ENCODE results near the gene COL9A1. TPM values are rescaled to one million over a fixed set of nuclear protein-coding genes. Genes with fewer than 3 reads are reported as not detected.

The COL9A1 gene
- polyA plus RNA-seq, 2 of the 4 experiments (the other 2 are of a cell fraction), result 0.03 TPM; not detected in 1

DNA sequence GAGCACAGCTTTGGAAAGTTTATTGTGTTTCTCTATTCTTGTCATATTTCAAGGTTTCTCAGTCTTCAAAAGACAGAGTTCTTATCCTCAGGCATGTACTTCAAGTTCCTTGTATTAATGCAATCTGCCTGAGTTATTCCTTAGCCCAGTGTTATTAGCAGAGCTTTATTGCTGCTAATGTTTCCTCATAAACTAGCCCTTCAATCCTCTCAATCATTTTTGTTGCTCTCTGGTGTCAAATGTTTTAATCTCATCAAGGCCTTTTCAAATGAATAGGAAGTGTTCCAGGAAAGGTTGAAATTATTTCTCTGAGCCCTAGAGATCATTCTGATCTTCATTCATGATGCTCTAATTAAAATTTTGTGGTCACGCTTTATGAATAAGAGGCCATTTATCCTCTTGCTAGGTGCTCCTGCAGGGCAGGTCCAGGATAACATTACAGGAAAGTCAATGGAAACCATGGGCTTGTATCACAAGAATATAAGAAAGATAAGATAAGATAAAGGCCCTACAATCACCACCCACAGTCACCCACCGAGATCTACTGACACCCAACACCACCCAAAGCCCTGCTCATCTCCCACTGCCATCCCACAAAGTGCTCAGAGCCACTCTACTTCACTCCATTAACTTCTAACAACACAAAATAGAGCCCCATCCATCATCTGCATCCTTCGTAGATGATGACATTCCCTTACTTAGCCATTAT, 125.9 kb downstream of the COL9A1 start:
- H3K4me1 ChIP-seq, result no peaks in the 10 kb centered on the region
- TF ChIP-seq CEBPB (IDR thresholded peaks at IDR 0.05), result no peak
- no peak for TF ChIP-seq PHF8 (IDR thresholded peaks at IDR 0.05; ENCODE audit: borderline replicate concordance, low read depth)
- TF ChIP-seq, protein P1, sequence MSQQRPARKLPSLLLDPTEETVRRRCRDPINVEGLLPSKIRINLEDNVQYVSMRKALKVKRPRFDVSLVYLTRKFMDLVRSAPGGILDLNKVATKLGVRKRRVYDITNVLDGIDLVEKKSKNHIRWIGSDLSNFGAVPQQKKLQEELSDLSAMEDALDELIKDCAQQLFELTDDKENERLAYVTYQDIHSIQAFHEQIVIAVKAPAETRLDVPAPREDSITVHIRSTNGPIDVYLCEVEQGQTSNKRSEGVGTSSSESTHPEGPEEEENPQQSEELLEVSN (IDR thresholded peaks at IDR 0.05; ENCODE audit: borderline replicate concordance, low read depth), result no peak
- TF ChIP-seq ZSCAN20 (CRISPR knock-in tag; IDR thresholded peaks at IDR 0.05), result no peak
- TF ChIP-seq RAD21 (conservative IDR thresholded peaks at IDR 0.05 in 1 of 2, IDR thresholded peaks at IDR 0.05 in 1 of 2), result no peak
- no peak for TF ChIP-seq EHF (CRISPR knock-in tag; IDR thresholded peaks at IDR 0.05)
- TF ChIP-seq, protein P2, sequence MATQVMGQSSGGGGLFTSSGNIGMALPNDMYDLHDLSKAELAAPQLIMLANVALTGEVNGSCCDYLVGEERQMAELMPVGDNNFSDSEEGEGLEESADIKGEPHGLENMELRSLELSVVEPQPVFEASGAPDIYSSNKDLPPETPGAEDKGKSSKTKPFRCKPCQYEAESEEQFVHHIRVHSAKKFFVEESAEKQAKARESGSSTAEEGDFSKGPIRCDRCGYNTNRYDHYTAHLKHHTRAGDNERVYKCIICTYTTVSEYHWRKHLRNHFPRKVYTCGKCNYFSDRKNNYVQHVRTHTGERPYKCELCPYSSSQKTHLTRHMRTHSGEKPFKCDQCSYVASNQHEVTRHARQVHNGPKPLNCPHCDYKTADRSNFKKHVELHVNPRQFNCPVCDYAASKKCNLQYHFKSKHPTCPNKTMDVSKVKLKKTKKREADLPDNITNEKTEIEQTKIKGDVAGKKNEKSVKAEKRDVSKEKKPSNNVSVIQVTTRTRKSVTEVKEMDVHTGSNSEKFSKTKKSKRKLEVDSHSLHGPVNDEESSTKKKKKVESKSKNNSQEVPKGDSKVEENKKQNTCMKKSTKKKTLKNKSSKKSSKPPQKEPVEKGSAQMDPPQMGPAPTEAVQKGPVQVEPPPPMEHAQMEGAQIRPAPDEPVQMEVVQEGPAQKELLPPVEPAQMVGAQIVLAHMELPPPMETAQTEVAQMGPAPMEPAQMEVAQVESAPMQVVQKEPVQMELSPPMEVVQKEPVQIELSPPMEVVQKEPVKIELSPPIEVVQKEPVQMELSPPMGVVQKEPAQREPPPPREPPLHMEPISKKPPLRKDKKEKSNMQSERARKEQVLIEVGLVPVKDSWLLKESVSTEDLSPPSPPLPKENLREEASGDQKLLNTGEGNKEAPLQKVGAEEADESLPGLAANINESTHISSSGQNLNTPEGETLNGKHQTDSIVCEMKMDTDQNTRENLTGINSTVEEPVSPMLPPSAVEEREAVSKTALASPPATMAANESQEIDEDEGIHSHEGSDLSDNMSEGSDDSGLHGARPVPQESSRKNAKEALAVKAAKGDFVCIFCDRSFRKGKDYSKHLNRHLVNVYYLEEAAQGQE (IDR thresholded peaks at IDR 0.05), result no peak
- TF ChIP-seq KDM5A (IDR thresholded peaks at IDR 0.05), result no peak
- no peak for TF ChIP-seq MAZ (IDR thresholded peaks at IDR 0.05; ENCODE audit: borderline replicate concordance, low read depth, low read length)
- TF ChIP-seq, protein P3, sequence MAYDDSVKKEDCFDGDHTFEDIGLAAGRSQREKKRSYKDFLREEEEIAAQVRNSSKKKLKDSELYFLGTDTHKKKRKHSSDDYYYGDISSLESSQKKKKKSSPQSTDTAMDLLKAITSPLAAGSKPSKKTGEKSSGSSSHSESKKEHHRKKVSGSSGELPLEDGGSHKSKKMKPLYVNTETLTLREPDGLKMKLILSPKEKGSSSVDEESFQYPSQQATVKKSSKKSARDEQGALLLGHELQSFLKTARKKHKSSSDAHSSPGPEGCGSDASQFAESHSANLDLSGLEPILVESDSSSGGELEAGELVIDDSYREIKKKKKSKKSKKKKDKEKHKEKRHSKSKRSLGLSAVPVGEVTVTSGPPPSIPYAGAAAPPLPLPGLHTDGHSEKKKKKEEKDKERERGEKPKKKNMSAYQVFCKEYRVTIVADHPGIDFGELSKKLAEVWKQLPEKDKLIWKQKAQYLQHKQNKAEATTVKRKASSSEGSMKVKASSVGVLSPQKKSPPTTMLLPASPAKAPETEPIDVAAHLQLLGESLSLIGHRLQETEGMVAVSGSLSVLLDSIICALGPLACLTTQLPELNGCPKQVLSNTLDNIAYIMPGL (CRISPR knock-in tag; IDR thresholded peaks at IDR 0.05; ENCODE audit: borderline replicate concordance), result no peak
- TF ChIP-seq FOSB (CRISPR knock-in tag; IDR thresholded peaks at IDR 0.05), result no peak
- TF ChIP-seq RCOR1 (IDR thresholded peaks at IDR 0.05; ENCODE audit: low read depth, low read length), result no peak
- TF ChIP-seq, protein P4, sequence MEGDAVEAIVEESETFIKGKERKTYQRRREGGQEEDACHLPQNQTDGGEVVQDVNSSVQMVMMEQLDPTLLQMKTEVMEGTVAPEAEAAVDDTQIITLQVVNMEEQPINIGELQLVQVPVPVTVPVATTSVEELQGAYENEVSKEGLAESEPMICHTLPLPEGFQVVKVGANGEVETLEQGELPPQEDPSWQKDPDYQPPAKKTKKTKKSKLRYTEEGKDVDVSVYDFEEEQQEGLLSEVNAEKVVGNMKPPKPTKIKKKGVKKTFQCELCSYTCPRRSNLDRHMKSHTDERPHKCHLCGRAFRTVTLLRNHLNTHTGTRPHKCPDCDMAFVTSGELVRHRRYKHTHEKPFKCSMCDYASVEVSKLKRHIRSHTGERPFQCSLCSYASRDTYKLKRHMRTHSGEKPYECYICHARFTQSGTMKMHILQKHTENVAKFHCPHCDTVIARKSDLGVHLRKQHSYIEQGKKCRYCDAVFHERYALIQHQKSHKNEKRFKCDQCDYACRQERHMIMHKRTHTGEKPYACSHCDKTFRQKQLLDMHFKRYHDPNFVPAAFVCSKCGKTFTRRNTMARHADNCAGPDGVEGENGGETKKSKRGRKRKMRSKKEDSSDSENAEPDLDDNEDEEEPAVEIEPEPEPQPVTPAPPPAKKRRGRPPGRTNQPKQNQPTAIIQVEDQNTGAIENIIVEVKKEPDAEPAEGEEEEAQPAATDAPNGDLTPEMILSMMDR (IDR thresholded peaks at IDR 0.05), result no peak
- no peak for TF ChIP-seq ZC3H11A (IDR thresholded peaks at IDR 0.05)
- no peak for TF ChIP-seq NFE2L2 (conservative IDR thresholded peaks at IDR 0.05; ENCODE audit: low read length)
- ChIA-PET CTCF (no interaction called here), POLR2A (no interaction called here)
- WGBS (ENCODE audit: missing lambda C conversion rate), result 34% methylated on average over 3 of the region's 3 CpGs
- DNase-seq (ENCODE audit: low read depth in 1 of 2, low spot score in 1 of 2), result no peak
- H3K27ac ChIP-seq, result no peak overlapping the region
- no peak overlapping the region for H3K4me2 ChIP-seq
- ATAC-seq, result no peak
- H3K4me3 ChIP-seq, result no peak overlapping the region
- H3K9me3 ChIP-seq, result no peaks in the 10 kb centered on the region
- no peak for FAIRE-seq

DNA sequence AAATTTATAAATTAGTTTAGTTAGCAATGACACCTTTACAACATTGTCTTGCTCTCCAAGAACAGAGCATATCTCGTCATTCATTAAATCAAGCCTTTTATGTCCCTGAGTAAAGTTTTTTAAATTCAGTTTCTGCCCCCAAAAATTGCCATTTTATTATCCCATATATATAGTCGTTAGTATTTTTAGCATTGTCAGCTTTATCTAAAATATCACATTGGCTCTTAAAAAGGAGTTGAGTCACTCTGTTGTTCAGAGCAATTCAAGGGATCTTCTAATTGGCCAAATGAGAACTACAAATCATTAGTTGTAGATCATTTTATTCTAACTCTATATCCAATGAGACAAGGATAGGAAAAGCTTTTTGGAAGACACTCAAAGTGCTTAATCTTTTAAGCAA, 127.1 kb downstream of the COL9A1 start:
- H3K4me3 ChIP-seq, result no peak overlapping the region
- FAIRE-seq (no peak), DNase-seq (ENCODE audit: low read depth in 1 of 2, low spot score in 1 of 2) (no peak), ATAC-seq (no peak)
- ChIA-PET POLR2A (no interaction called here), CTCF (no interaction called here)
- TF ChIP-seq MAFK (IDR thresholded peaks at IDR 0.05; ENCODE audit: partially characterized antibody), result peak; percentile 54
- TF ChIP-seq TP53 (CRISPR knock-in tag; IDR thresholded peaks at IDR 0.05), result no peak
- no peak for TF ChIP-seq ZFP36 (IDR thresholded peaks at IDR 0.05; ENCODE audit: borderline replicate concordance, partially characterized antibody)
- WGBS (ENCODE audit: missing lambda C conversion rate), result 3% methylated on average over 2 of the region's 2 CpGs
- H3K9me3 ChIP-seq, result no peaks in the 10 kb centered on the region
- H3K4me1 ChIP-seq, result no peaks in the 10 kb centered on the region
- no peak overlapping the region for H3K4me2 ChIP-seq
- no peak overlapping the region for H3K27ac ChIP-seq
